ENCODE data around the gene MARVELD2. TPM values are rescaled to one million over a fixed set of nuclear protein-coding genes. Genes with fewer than 3 reads are reported as not detected.
"Not testable (repeated sequence)": the region's sequence is repeated elsewhere in the genome, so short reads cannot be mapped to it uniquely, and the experiment has no call there.

The MARVELD2 gene
- total RNA-seq, 1 experiment from 2014 or later: 0.32 TPM

GRCh38 chr5:69450116-69450515 is 35.2 kb downstream of the MARVELD2 start:
- H3K27me3 ChIP-seq (replicated peaks; ENCODE audit: insufficient read depth, low read depth, low read length, poor library complexity): no peaks in the 10 kb centered on the region
- intact Hi-C loops (cut with micrococcal nuclease; ENCODE audit: unreplicated experiment): no loop called here
- CTCF ChIA-PET: no interaction called here
- no peak for DNase-seq (ENCODE audit: low spot score)
- no TSS peak for BruUV-seq (replicated peaks)
- no peak overlapping the region for H3K4me3 ChIP-seq (ENCODE audit: low read depth, low read length, poor library complexity, severe bottlenecking)
- H3K4me1 ChIP-seq (ENCODE audit: insufficient read depth, low read length, poor library complexity, severe bottlenecking): no peaks in the 10 kb centered on the region
- no peaks in the 10 kb centered on the region for H3K36me3 ChIP-seq (ENCODE audit: insufficient read depth, low read length, poor library complexity, severe bottlenecking)
- TF ChIP-seq EZH2 (IDR thresholded peaks at IDR 0.05; ENCODE audit: borderline replicate concordance, low read depth, low read length, poor library complexity, severe bottlenecking) (no peak), CTCF (conservative IDR thresholded peaks at IDR 0.05; ENCODE audit: low read depth, low read length) (no peak)
- no peak overlapping the region for H3K27ac ChIP-seq (ENCODE audit: low read depth, low read length, poor library complexity, severe bottlenecking)
- POLR2A ChIA-PET (ENCODE audit: low non-redundant PET): no interaction called here
- no peaks in the 10 kb centered on the region for H3K9me3 ChIP-seq (ENCODE audit: low read depth, low read length, poor library complexity, severe bottlenecking)

GRCh38 chr5:69450527-69450926 is 35.6 kb downstream of the MARVELD2 start:
- H3K36me3 ChIP-seq (ENCODE audit: insufficient read depth, low read length, poor library complexity, severe bottlenecking); H3K4me1 ChIP-seq (ENCODE audit: insufficient read depth, low read length, poor library complexity, severe bottlenecking); DNase-seq (ENCODE audit: low spot score); CTCF ChIA-PET; H3K4me3 ChIP-seq (ENCODE audit: low read depth, low read length, poor library complexity, severe bottlenecking); H3K27me3 ChIP-seq (replicated peaks; ENCODE audit: insufficient read depth, low read depth, low read length, poor library complexity); POLR2A ChIA-PET (ENCODE audit: low non-redundant PET); BruUV-seq (replicated peaks); H3K9me3 ChIP-seq (ENCODE audit: low read depth, low read length, poor library complexity, severe bottlenecking); intact Hi-C loops (cut with micrococcal nuclease; ENCODE audit: unreplicated experiment); H3K27ac ChIP-seq (ENCODE audit: low read depth, low read length, poor library complexity, severe bottlenecking): not testable (repeated sequence)

- Histone ChIP-seq H3K36me3 (ENCODE audit: insufficient read depth, low read length, poor library complexity, severe bottlenecking) (no peaks in the 10 kb centered on the region), H3K9me3 (ENCODE audit: low read depth, low read length, poor library complexity, severe bottlenecking) (no peaks in the 10 kb centered on the region), H3K27ac (ENCODE audit: low read depth, low read length, poor library complexity, severe bottlenecking) (no peak overlapping the region), H3K27me3 (replicated peaks; ENCODE audit: insufficient read depth, low read depth, low read length, poor library complexity) (no peaks in the 10 kb centered on the region), H3K4me1 (ENCODE audit: insufficient read depth, low read length, poor library complexity, severe bottlenecking) (no peaks in the 10 kb centered on the region), H3K4me3 (ENCODE audit: low read depth, low read length, poor library complexity, severe bottlenecking) (no peak overlapping the region)
- CTCF ChIA-PET: no interaction called here
- BruUV-seq (replicated peaks): no TSS peak
- no peak for TF ChIP-seq EZH2 (IDR thresholded peaks at IDR 0.05; ENCODE audit: borderline replicate concordance, low read depth, low read length, poor library complexity, severe bottlenecking)
- POLR2A ChIA-PET (ENCODE audit: low non-redundant PET): no interaction called here
- no peak for DNase-seq (ENCODE audit: low spot score)
- intact Hi-C loops (cut with micrococcal nuclease; ENCODE audit: unreplicated experiment): no loop called here
Observed at GRCh38 chr5:69451941-69452647, 37.2 kb downstream of the MARVELD2 start.

GRCh38 chr5:69453487-69453886 is 38.6 kb downstream of the MARVELD2 start:
- H3K36me3 ChIP-seq (ENCODE audit: insufficient read depth, low read length, poor library complexity, severe bottlenecking); H3K27me3 ChIP-seq (replicated peaks; ENCODE audit: insufficient read depth, low read depth, low read length, poor library complexity); H3K4me1 ChIP-seq (ENCODE audit: insufficient read depth, low read length, poor library complexity, severe bottlenecking); H3K27ac ChIP-seq (ENCODE audit: low read depth, low read length, poor library complexity, severe bottlenecking); BruUV-seq (replicated peaks); H3K4me3 ChIP-seq (ENCODE audit: low read depth, low read length, poor library complexity, severe bottlenecking); H3K9me3 ChIP-seq (ENCODE audit: low read depth, low read length, poor library complexity, severe bottlenecking); POLR2A ChIA-PET (ENCODE audit: low non-redundant PET); DNase-seq (ENCODE audit: low spot score); intact Hi-C loops (cut with micrococcal nuclease; ENCODE audit: unreplicated experiment): not testable (repeated sequence)
- CTCF ChIA-PET: interaction anchor here (0.5 kb wide), 1 partner anchor 16 kb away, joined by 4 read pairs; no protein-coding TSS in a partner anchor
